NK-92 (cell line): ENCODE data around the gene SLC22A6.

Source experiments
- DNase-seq: peaks from one replicate; lab custom pipeline; 2025; ENCODE audit not compliant: unreplicated experiment; lab: John Stamatoyannopoulos, UW

The SLC22A6 gene, protein sequence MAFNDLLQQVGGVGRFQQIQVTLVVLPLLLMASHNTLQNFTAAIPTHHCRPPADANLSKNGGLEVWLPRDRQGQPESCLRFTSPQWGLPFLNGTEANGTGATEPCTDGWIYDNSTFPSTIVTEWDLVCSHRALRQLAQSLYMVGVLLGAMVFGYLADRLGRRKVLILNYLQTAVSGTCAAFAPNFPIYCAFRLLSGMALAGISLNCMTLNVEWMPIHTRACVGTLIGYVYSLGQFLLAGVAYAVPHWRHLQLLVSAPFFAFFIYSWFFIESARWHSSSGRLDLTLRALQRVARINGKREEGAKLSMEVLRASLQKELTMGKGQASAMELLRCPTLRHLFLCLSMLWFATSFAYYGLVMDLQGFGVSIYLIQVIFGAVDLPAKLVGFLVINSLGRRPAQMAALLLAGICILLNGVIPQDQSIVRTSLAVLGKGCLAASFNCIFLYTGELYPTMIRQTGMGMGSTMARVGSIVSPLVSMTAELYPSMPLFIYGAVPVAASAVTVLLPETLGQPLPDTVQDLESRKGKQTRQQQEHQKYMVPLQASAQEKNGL

DNA sequence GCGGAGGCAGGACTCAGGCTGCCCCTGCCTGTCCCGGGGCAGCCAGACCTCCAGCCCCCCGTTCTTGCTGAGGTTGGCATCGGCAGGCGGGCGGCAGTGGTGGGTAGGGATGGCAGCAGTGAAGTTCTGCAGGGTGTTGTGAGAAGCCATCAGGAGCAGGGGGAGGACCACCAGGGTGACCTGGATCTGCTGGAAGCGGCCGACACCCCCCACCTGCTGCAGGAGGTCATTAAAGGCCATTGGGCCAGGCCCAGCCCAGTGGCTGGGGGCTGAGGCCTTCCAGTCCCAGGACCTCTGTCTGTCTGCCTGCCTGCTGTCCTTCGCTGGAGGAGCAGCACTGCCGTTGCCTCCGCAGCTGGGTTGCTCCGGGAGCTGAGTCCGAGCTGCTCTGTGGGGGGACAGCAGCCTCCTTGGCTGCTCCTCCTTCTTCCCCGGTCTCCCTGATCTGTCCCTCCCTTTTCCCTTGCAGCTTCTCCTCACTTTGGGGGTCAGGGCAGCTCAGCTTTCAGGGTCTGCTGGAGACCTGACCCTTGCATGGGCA is at the start of gene SLC22A6:
TSS of gene SLC22A6 (minus strand) at position 517 of the 541 bp plus-strand sequence. CDS start at position 240, 277 bp downstream.
- no peak for DNase-seq

DNA sequence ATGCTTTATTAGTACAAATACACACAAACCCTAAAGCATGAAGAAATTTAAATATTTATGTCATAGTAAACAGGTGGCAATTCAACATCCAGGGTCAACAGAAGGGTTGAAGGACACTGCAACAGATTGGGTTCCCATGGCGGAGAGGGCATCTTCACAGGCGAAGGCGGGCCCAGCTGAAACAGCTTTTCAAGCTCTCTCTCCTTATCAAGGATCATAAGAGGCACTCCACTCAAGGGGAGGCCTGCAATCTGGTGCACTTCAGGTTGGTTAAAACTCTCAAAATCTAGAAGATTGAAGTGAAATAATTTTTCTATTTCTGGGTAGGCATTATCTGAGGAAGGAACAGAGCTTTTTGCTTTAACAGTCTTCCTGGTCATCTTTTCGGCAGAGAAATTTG is 47.7 kb upstream of the SLC22A6 start:
- DNase-seq = no peak

DNA sequence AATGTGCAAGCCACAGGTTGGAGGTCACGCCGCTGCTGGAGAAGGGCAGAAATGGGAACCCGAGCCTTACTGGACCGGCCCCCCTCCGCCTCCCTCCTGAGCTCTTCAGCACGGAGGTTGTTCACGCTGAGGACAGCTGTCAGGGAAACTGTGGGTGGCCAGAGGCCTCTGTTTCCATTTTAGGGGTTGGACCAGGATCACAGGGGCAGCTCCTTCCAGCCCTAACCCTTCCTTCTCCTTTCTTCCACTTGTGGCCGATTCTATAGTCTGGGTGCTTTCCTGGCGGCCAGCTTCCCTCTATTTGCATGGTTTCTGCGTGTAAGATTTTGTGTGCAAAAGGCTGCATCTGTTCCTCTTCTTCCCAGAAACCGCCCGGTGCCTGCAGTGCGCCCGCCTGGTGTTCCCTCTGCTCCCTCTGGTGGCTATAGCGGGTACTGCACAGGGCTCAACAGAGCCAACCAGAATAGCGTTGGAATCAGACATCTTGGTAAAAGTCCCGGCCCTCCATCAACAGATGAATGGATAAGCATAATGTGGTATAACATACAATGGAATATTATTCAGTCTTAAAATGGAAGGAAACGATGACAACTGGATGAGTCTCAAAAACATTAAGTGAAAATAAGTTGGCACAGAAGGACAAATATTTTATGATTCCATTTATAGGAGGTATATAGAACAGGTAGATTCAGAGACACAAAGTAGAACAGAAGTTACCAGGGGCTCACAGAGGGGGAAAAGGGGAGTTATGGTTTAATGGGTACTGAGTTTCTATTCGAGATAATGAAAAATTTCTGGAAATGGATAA is 39.3 kb upstream of the SLC22A6 start:
- DNase-seq = no peak

DNA sequence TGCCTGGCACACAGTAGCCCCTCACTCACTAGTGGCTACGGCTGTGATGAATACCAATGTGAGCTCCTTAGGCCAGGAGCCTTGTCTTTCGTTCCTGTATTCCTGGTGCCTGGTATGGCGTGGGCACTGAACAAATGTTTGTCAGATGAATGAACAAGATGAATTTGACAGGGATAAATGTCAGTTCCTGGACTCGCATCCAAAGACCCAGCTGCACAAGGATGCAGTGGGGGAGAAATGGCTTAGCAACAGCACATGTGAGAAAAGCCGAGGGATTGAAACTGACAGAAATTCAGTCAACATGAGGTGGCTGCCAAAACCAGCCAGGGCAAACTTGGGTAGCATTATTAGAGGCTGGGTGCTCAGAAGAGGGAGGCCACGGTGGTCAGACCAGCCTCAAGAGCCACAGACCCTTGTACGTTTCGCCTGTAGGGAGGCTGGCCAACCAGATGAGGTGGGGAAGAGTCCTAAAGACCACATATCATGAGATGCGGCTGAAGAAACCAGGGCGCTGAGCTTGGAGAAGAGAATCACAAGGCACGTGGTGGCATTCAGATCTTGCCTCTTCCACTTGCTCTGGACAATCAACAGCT is 38.6 kb upstream of the SLC22A6 start:
- DNase-seq = no peak

DNA sequence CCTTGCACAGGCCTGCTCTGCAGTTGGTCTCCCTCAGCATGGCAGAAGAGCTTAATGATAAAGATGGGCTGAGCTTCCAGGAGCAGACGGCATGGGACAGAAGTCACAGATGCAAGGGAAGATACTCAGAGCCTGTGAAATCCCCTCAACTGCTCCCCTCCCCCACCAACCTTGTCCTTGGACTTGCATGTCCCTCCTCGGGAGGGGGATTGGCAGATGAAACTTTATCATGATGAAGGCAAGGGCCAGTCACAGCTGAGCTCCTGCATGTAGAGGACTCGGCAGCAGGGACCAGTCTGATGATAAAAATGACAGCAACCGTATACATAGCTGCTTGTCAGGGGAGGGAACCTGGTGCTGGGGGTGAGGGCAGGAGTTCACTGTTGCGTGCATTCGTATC is 37.7 kb upstream of the SLC22A6 start:
- DNase-seq = no peak

DNA sequence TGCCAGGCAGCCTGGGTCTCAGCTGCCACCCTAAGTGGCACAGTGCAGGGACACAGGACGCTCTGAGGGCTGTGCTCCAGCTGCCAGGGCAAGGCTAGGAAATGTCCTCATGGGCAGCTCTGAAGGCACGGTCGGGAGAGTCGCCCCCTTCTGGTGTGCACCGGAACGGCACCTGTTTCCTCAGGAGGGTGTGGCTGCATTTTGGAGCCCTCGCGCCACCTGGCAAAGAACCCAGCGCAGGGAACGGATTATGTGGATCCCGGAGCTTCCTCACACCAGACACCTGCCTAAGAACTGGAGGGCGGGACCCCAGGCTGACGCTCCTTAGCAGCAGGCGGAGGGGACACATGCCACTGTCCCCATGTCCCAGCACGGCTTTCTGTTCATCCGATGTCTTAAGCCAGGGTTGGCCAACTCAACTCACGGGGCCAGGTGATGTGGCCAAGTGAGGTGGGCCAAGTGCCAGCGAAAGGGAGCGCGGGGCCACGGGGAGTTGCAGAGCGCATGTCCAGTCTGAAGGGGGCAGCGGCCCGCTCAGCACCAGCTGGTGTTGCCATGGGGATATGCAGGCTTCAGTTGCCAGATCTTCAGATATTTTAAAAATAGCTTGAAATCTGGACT is 36.0 kb upstream of the SLC22A6 start:
- no peak for DNase-seq

DNA sequence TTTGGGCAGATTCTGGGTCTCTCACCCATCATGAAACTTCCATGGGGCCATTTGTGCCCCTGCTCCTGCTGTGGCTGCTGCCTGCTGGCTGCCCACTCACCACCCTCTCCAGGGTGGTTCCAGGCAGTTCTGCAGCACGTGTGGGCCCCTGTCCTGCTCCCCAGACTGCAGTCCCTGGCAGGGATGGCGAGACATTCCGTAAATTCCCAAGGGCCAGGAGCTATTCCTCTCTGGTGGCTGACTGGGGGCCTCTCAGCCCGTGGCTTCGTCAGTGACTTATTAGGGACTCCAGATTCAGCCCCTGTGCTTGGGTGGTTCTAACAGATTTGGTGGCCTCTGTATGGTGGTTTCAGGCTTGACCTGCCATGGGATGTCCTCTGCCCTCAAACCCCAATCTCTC is 34.7 kb upstream of the SLC22A6 start:
- DNase-seq = no peak

DNA sequence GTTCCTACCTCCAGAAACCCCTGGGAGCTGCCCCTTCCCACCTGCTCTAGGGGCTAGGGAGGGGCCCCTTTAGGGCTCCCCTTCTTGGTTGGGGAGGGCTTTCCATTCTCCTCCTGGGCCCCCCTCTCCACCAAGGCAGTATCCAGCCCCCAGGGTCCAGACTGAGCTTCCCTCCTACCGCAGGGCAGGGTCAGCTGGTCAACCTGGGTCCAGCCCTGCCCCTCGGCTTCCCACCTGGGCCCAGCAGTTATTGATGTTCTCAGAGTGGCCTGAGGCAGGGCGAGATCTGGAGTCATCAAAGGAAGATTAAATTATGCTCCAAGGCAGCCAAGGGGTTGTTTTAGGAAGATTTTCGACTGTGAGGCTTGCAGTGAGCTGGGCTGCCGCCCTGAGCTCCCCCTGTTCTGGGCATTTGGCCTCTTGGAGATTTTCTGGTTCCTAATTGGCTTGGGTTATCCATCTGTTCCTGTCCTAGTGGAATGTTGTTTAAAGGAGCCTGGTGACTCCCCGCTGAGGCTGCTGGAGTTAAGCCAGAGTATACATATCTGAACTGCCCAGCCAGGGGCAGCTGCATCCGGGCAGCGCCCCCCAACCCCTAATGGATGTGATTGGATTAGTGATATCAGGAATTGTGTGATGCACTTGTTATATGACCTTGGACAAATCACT is 32.7 kb upstream of the SLC22A6 start:
- DNase-seq = no peak

DNA sequence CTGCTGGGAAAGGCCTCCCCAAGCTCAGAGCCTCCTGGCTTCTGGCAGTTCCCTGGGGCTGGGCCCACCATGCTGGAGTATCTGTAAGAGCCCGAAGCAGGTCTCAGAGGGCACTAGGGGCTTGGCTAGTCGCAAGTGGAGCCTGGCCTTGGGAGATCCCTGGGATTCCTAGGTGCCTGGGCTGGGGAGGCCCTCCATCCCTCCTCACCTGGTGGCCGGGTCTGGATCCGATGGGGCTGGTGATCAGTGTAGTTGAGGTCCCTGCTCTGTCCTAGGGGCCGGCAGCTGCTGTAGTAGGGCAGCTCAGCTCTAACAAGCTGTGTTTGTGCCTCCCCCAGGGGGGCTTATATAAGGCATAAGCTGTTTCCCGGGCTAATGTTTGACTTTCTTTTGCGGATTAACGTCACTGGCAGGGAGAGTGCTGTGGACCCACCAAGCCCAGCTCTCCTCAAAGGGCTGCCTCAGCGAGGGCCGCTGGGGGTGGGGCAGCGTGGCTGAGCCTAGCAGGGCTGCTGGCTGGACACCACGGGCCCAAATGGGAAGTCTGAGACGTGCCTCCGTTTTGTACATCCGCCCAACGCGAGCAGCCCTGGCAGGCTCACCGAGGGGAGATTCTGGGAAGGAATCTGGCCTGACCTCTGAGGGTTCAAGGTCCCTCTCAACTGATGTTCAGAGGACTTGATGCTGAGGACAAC is 30.9 kb upstream of the SLC22A6 start, which contains the start of gene SLC22A8:
TSS of gene SLC22A8 (minus strand) at position 321 of the 695 bp plus-strand sequence. CDS start 883 bp downstream, outside the sequence.
- no peak for DNase-seq

DNA sequence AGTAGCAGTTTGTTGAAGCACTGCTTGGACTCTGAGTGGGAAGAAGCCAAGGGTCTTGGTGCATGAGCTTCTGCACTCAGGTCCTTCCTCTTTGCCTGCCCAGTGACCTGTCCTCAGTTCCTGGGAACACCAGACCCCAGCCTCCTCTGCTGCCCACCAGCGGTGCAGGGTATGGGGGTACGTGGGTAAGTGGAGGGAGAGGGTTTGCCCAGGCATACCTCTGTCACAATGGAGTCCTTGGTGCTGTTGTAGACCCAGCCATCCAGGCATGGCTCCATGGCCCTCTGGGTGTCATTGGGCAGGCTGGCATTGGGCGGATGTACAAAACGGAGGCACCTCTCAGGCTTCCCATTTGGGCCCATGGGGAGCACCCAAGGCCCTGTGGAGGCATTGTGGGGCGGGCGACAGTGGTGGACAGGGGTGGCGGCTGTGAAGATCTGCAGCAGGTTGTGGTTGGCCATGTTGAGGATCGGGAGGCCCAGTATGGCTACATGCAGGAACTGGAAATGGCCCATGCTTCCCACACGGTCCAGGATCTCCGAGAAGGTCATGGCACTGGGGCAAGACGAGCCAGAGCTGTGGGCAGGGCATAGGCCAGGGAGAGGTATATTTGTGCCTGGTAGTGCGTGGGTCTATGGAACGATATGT is 29.8 kb upstream of the SLC22A6 start:
- no peak for DNase-seq

DNA sequence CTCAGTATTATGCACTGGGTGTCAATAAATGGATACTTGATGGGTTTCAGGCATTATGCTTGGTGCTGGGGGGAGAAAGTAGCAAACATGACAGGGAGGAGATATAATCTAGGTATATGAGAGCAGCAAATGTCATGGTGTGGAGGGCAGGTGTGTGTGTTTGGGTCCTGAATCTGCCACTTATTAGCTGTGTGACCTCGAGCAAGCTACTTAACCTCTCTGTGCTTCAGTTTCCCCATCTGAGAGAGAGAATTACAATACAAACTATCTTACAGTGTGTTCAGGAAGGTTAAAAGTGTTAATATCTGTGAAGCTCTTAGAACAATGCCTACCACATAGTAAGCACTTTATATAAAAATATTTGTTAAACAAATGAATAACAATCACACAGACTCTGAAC is 28.1 kb upstream of the SLC22A6 start:
- no peak for DNase-seq

DNA sequence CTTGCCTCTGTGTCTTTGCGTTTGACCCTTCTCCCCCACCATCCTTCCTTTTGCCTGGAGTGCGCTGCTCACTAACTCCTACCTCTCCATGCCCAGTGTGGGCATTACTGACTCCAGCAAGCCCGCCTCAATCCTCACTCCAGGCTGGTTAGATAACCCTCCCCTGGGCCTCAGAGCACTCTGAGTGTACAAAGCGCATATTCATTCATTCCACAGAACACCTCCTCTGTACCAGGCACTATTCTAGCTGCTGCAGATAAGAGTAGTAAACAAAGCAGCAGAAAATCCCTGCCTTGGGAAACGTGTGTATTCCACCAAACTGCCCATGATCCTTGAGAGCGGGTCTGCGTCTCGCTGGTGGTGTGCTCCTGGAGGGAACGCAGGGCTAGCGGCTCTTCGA is 27.7 kb upstream of the SLC22A6 start:
- DNase-seq = no peak

DNA sequence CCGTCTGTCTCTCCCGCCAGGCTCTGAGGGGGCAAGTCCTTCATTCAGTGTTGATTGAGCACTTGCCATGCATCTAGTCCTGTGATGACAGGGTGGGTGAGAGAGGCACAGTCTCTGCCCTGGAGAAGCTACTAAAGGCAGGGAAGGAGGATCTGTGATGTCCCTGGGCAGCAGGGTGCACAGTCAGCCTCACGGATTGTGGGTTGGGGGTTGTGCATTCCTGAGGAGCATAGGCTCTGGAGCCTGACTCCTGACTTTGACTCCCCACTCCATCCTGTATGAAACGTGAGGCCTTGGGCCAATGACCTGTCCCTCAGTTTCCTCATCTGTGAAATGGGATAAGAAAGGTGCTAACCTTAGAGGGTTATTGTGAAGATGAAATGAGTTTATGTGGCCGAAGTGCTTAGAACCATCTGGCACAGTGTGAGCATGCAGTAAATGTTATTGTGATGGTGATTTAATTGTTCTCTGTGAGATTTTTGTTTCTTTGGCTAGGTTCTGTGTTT is 26.2 kb upstream of the SLC22A6 start:
- no peak for DNase-seq

DNA sequence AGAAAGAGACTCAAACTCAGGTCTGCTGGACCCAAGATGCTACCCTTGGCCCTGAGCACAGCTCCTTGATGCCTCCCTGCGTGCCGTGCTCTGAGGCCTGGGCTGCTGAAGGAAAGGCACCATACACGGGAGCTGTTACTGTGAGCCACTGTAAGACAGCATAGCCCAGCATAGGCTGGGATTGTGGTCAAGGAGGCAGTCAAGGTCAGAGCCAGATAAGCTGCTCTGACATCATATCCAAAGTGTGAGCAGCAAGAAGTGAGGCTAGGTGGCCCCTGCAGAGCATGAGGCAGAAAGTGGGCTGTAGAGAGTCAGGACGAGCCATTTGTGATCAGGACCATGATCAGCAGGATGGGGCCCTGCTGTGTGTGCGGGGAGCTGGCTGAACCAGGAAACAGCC is 23.2 kb upstream of the SLC22A6 start:
- no peak for DNase-seq

DNA sequence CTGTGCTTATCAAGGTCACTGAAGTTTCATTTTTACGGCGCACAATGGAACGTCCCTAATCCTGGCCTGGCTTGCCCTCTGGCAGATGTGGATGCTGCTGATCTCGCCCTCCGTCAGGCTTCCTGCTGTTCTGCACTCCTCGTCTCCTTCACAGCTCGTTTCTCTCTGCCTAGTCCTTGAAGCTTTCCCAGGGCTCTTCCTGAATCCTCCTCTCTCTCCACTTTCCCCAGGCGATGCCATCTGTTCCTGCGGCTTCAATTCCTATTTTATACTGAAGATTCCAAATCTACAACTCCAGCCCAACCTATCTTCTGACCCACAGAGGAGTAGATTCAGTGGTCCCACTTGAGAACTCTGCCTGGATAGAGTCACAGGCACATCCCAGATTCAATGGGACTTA is 16.7 kb upstream of the SLC22A6 start:
- DNase-seq = no peak

DNA sequence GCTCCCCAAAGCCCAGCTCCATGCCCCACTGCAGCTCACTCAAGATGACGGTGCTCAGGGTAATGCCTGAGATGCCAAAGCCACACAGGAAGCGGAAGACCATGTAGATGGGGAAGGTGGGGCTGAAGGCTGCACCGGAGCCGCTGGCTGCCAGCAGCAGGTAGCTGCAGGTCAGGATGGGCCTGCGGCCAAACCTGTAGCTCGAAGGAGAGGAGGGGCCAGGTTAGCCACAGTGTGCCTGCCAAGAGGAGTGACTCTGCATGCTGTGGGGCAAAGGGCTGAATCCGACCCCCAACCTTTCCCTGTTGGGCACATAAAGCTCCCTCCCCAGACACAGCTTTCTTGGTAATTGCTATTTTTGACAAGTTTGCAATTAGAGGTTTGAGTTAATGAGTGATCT is 14.9 kb upstream of the SLC22A6 start:
- no peak for DNase-seq

DNA sequence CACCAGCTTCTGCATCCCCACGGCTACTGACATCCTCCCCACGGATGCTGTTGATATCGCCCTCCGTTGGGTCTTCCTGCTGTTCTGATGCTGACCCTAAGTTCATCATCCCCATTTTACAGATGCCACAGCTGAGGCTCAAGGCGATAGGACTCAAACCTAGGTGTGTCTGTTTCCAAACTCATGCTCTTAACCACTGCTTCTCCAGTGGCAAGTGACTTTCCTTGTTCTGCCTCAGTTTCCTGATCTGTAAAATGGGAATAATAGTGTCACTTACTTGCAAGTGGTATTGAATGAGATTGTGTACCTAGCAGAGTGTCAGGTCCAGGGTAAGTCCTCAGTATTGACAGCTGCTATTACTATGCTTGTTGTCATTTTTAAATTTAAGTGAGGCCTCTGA is 14.4 kb upstream of the SLC22A6 start:
- no peak for DNase-seq

DNA sequence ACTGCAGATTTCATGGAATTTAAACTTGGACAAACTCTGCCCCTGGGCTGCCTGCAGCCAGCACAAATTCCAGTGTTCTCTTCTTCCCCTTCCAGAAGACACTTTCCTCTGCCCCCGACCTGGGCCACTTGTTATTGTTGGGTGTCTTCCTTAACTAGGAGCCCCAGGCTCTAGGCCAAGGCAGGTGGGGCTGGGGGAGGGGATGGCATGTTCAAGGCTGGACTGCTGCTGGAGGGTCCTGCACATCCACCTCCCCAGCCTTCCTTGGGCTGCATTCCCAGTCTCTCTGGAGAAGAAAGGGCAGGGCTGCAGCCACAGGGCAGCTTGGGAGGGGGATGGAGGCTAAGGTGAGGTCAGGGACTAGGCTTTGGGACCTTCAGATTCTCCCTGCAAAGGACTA is 11.5 kb upstream of the SLC22A6 start:
- DNase-seq = no peak

DNA sequence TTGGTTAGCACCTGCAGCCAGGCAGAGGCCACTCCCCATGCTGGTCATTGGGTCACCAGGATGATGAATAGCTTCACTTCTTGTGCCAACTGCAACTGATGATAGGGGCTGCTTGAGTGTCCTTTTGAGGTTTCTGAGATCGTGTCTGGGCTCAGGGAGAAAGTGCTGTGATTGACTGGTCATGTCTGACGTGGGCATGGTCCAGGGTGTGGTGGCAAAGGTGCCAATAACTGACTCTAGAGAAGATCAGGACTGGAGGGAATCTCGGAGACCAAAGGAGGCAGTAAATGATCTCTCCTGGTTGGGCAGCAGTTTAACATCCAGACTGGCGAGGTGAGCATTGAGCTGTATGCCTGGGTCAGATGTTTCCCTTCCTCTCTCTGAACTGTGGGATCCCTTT is 10.0 kb upstream of the SLC22A6 start:
- DNase-seq = no peak
